H1 (cell line): ENCODE measurements around the gene GIT1. TPM values are rescaled to one million over a fixed set of nuclear protein-coding genes. Genes with fewer than 3 reads are reported as not detected.

ENCODE experiments used
- CTCF ChIA-PET: fragments of 300-600 bp; sonication (Branson Sonifier 250); formaldehyde crosslinking; loops from one replicate; lab custom pipeline; 2021; ENCODE audit not compliant: partially characterized antibody; lab: Charles Lee
- POLR2A ChIA-PET: fragments of 300-600 bp; sonication (Branson Sonifier 250); formaldehyde crosslinking; loops from one replicate; lab custom pipeline; 2021; ENCODE audit warnings: inconsistent platforms; ENCODE audit not compliant: partially characterized antibody; lab: Charles Lee
- DNase-seq, 2 experiments: peaks; one replicate each; pipeline versions ENCODE4 v3.0.0 to v3.0.0-alpha.2; 2010 to 2022; ENCODE audit warnings: low spot score in 2 of 2, low read depth in 1 of 2, mixed read lengths in 1 of 2
- FAIRE-seq: peaks from 2 replicates; lab custom pipeline; 2011; peaks lifted over from hg19 to GRCh38; lab: Jason Lieb, UNC
- H2AFZ ChIP-seq: 2 replicates; pipeline ENCODE4 v1.8.1; 2012; ENCODE audit warnings: low read length, inconsistent platforms
- H2AK5ac ChIP-seq: 2 replicates; pipeline ENCODE4 v1.6.1; 2013; ENCODE audit warnings: low read depth, low read length
- H2BK120ac ChIP-seq: replicated peaks from 2 replicates; pipeline ENCODE3; 2013; ENCODE audit warnings: low read depth, low read length, inconsistent platforms
- H2BK12ac ChIP-seq: 2 replicates; pipeline ENCODE4 v1.6.1; 2013; ENCODE audit warnings: low read depth, low read length
- H2BK15ac ChIP-seq: 2 replicates; pipeline ENCODE4 v1.6.1; 2013; ENCODE audit warnings: low read length
- H2BK20ac ChIP-seq: 2 replicates; pipeline ENCODE4 v1.6.1; 2013; ENCODE audit warnings: low read length
- H2BK5ac ChIP-seq: 2 replicates; pipeline ENCODE4 v1.6.1; 2013; ENCODE audit warnings: low read depth, low read length
- H3K14ac ChIP-seq: 2 replicates; pipeline ENCODE4 v1.6.1; 2013; ENCODE audit warnings: inconsistent platforms; ENCODE audit not compliant: insufficient read length
- H3K18ac ChIP-seq: 2 replicates; pipeline ENCODE4 v1.6.1; 2013; ENCODE audit warnings: low read length; ENCODE audit errors: extremely low read depth
- H3K23ac ChIP-seq: 2 replicates; pipeline ENCODE4 v1.6.1; 2013; ENCODE audit warnings: inconsistent platforms; ENCODE audit not compliant: insufficient read length
- H3K23me2 ChIP-seq: 2 replicates; pipeline ENCODE4 v1.6.1; 2013; ENCODE audit warnings: low read depth, low read length
- H3K27ac ChIP-seq: 2 replicates; pipeline ENCODE4 v1.6.1; 2011; ENCODE audit warnings: low read depth, low read length, inconsistent platforms
- H3K27me3 ChIP-seq, 4 experiments: replicated peaks in 1 of 4; 1 replicate in 1 of 4; 2 replicates in 3 of 4; pipeline versions ENCODE4 v1.6.1 to v1.8.1; 2011 to 2013; ENCODE audit warnings: low read length in 3 of 4, mild to moderate bottlenecking in 3 of 4, inconsistent platforms in 2 of 4, mixed read lengths in 2 of 4, moderate library complexity in 1 of 4; ENCODE audit not compliant: control insufficient read depth in 3 of 4, insufficient read depth in 3 of 4; ENCODE audit errors: extremely low read depth in 1 of 4
- H3K36me3 ChIP-seq, 4 experiments: 2 replicates each; pipeline versions ENCODE4 v1.6.1 to v1.8.1; 2011 to 2013; ENCODE audit warnings: mild to moderate bottlenecking in 4 of 4, low read length in 3 of 4, moderate library complexity in 2 of 4, control low read depth in 1 of 4, inconsistent platforms in 1 of 4; ENCODE audit not compliant: insufficient read depth in 4 of 4, control insufficient read depth in 2 of 4
- H3K4ac ChIP-seq: replicated peaks from 2 replicates; pipeline ENCODE3; 2013; ENCODE audit warnings: low read length, low read depth, mixed read lengths, inconsistent platforms; ENCODE audit not compliant: insufficient read length
- H3K4me1 ChIP-seq, 4 experiments: replicated peaks in 1 of 4; 1 replicate in 1 of 4; 2 replicates in 3 of 4; pipeline versions ENCODE4 v1.6.1 to v1.8.1; 2011 to 2013; ENCODE audit warnings: low read length in 3 of 4, inconsistent platforms in 2 of 4, mixed read lengths in 1 of 4; ENCODE audit not compliant: insufficient read depth in 4 of 4, control insufficient read depth in 3 of 4
- H3K4me2 ChIP-seq, 2 experiments: 2 replicates each; pipeline versions ENCODE4 v1.6.1 to v1.8.1; 2011 to 2013; ENCODE audit warnings: low read depth in 2 of 2, low read length in 2 of 2, control low read depth in 1 of 2, inconsistent platforms in 1 of 2, mild to moderate bottlenecking in 1 of 2; ENCODE audit not compliant: insufficient read depth in 1 of 2
- H3K4me3 ChIP-seq, 4 experiments: fragments of 200-600, 300-600 bp in 1 of 4; sonication (generic), shearing (Covaris generic), sonication (Bioruptor Twin) in 1 of 4; 2 replicates each; pipeline versions ENCODE4 v1.5.1 to v1.8.1; 2011 to 2016; ENCODE audit warnings: low read length in 4 of 4, low read depth in 3 of 4, control low read depth in 2 of 4, inconsistent platforms in 2 of 4, mild to moderate bottlenecking in 2 of 4, mixed read lengths in 1 of 4, moderate library complexity in 1 of 4; ENCODE audit not compliant: insufficient read depth in 2 of 4; ENCODE audit errors: extremely low read depth in 1 of 4
- H3K56ac ChIP-seq: replicated peaks from 2 replicates; pipeline ENCODE3; 2013; ENCODE audit warnings: low read depth, mild to moderate bottlenecking, mixed read lengths, low read length, inconsistent platforms; ENCODE audit not compliant: insufficient read length
- H3K79me1 ChIP-seq: 2 replicates; pipeline ENCODE4 v1.6.1; 2013; ENCODE audit warnings: low read depth, low read length, control low read depth
- H3K79me2 ChIP-seq, 2 experiments: 2 replicates each; pipeline versions ENCODE4 v1.6.1 to v1.8.1; 2012 to 2013; ENCODE audit warnings: low read length in 2 of 2, mild to moderate bottlenecking in 2 of 2, inconsistent platforms in 1 of 2; ENCODE audit not compliant: insufficient read depth in 2 of 2, control insufficient read depth in 1 of 2
- H3K9ac ChIP-seq, 4 experiments: replicated peaks in 1 of 4; 1 replicate in 1 of 4; 2 replicates in 3 of 4; pipeline versions ENCODE4 v1.6.1 to v1.8.1; 2011 to 2013; ENCODE audit warnings: low read depth in 3 of 4, low read length in 3 of 4, control low read depth in 2 of 4, mild to moderate bottlenecking in 2 of 4, moderate library complexity in 2 of 4, inconsistent platforms in 1 of 4; ENCODE audit errors: extremely low read depth in 1 of 4
- H3K9me3 ChIP-seq, 2 experiments: 2 replicates each; pipeline versions ENCODE4 v1.6.1 to v1.8.1; 2012 to 2013; ENCODE audit warnings: mild to moderate bottlenecking in 2 of 2, moderate library complexity in 2 of 2, control low read depth in 1 of 2, inconsistent platforms in 1 of 2, low read depth in 1 of 2, low read length in 1 of 2, mixed read lengths in 1 of 2; ENCODE audit not compliant: insufficient read depth in 2 of 2
- H4K20me1 ChIP-seq, 2 experiments: replicated peaks in 1 of 2; 2 replicates each; pipeline versions ENCODE3 to v1.8.1; 2011 to 2013; ENCODE audit warnings: inconsistent platforms in 2 of 2, low read length in 2 of 2, mild to moderate bottlenecking in 1 of 2; ENCODE audit not compliant: insufficient read depth in 2 of 2, control insufficient read depth in 1 of 2
- H4K5ac ChIP-seq: 2 replicates; pipeline ENCODE4 v1.6.1; 2013; ENCODE audit warnings: low read length, low read depth, mixed read lengths, inconsistent platforms; ENCODE audit not compliant: insufficient read length
- H4K8ac ChIP-seq: 2 replicates; pipeline ENCODE4 v1.8.0; 2013; ENCODE audit warnings: mild to moderate bottlenecking, moderate library complexity, low read length, inconsistent platforms; ENCODE audit not compliant: insufficient read depth; ENCODE audit errors: extremely low read depth
- H4K91ac ChIP-seq: replicated peaks from 2 replicates; pipeline ENCODE3; 2013; ENCODE audit warnings: low read length, mixed read lengths, inconsistent platforms; ENCODE audit not compliant: insufficient read length
- CHD1 ChIP-seq: IDR thresholded peaks from 2 replicates; pipeline ENCODE4 v1.6.1; 2012; ENCODE audit warnings: low read depth, low read length, improper control_type of control experiment
- GTF2F1 ChIP-seq: IDR thresholded peaks from 2 replicates; pipeline ENCODE4 v1.6.1; 2012; ENCODE audit warnings: low read depth, low read length, improper control_type of control experiment, borderline replicate concordance
- HDAC6 ChIP-seq: IDR thresholded peaks from one replicate; pipeline ENCODE4 v1.7.1; 2012; ENCODE audit warnings: low read depth, mild to moderate bottlenecking, inconsistent platforms, low read length, moderate library complexity
- SP2 ChIP-seq: IDR thresholded peaks from 2 replicates; pipeline ENCODE4 v1.6.1; 2012; ENCODE audit warnings: mild to moderate bottlenecking, low read length, inconsistent platforms
- WGBS, 2 experiments: shearing (Covaris generic) in 1 of 2; methylation state at CpG; one replicate each; pipeline versions ENCODE4 v1.1.6 to v1.1.7; 2013 to 2015; ENCODE audit warnings: low lambda C conversion rate in 2 of 2, mixed read lengths in 2 of 2, inconsistent platforms in 1 of 2, low coverage in 1 of 2, missing lambda C conversion rate in 1 of 2; ENCODE audit not compliant: insufficient replicate concordance in 2 of 2, insufficient coverage in 1 of 2, insufficient read length in 1 of 2; ENCODE audit errors: extremely low coverage in 1 of 2, missing lambda C conversion rate in 1 of 2; 5-methylcytosine and 5-hydroxymethylcytosine counted together
- polyA plus RNA-seq, 7 experiments: library from polyadenylated mRNA; depleted of rRNA in 3 of 7; stranded (reverse) in 5 of 7; unstranded in 2 of 7; fragments of >200 nt in 5 of 7; fragments of 200-250 nt in 2 of 7; gene quantifications; 1 replicate in 5 of 7; 2 replicates in 1 of 7; 4 replicates in 1 of 7; pipeline versions ENCODE4 v1.2.1 to v1.2.3, GENCODE V29; 2011 to 2013; ENCODE audit warnings: missing spikeins in 2 of 7, mixed read lengths in 2 of 7
- total RNA-seq: library from RNA; stranded (reverse); fragmentation: NEBNext Ultra II Directional; extraction: Animal tissue kit (Norgen Biotek cat#: 25700); gene quantifications from 2 replicates; pipeline ENCODE4 v1.2.1, GENCODE V29; 2021

GIT1 gene
- total and polyA plus RNA-seq, 2 of the 8 experiments (the other 6 are each of a cell fraction or from before 2014, with no cell fraction given): 62.4 to 63.0 TPM

GRCh38 chr17:29615492-29616299, 26.2 kb upstream of the GIT1 start:
- POLR2A ChIA-PET: interaction anchor here (0.9 to 4.3 kb wide), 4 partner anchors 9 to 24 kb away, joined by 3 to 30 read pairs (median 4); partner anchors contain the start of gene ANKRD13B
- DNase-seq (peak in 1 of 2 experiments; percentile 92), FAIRE-seq (no peak)
- peak overlapping the region; percentile 90 to 96 for H3K4me2 ChIP-seq
- WGBS, 2 experiments: 5% methylated on average over 51 of the region's 74 CpGs; no CpG with 5 or more reads in 1 of the 2 experiments
- H3K18ac ChIP-seq: peak overlapping the region; percentile 60
- H3K79me2 ChIP-seq: no peaks in the 10 kb centered on the region
- H3K27ac ChIP-seq: no peak overlapping the region
- H4K20me1 ChIP-seq: peaks cover 3 to 5% of the 10 kb centered on the region in 2 experiments
- H2AFZ ChIP-seq: no peak overlapping the region
- H4K5ac ChIP-seq: no peak overlapping the region
- H3K23ac ChIP-seq: no peak overlapping the region
- peak overlapping the region; percentile 95; the same call in 1 of the 2 replicates for H2BK15ac ChIP-seq
- no peak overlapping the region for H2BK20ac ChIP-seq
- peaks cover 0 to 11% of the 10 kb centered on the region in 2 experiments; a peak in 1 of 4 replicates for H3K9me3 ChIP-seq
- H2BK12ac ChIP-seq: peak overlapping the region; percentile 50; the same call in 1 of the 2 replicates
- peak overlapping the region; percentile 35 for H4K91ac ChIP-seq
- H2AK5ac ChIP-seq: no peak overlapping the region
- CTCF ChIA-PET: interaction anchor here (0.7 to 13.1 kb wide), 12 partner anchors 10 to 477 kb away, joined by 3 to 193 read pairs (median 22); partner anchors contain the start of genes ABHD15, ANKRD13B and TP53I13
- H3K27me3 ChIP-seq: peaks cover 17 to 61% (median 47%) of the 10 kb centered on the region in 4 experiments
- H4K8ac ChIP-seq: peak overlapping the region; percentile 71; the same call in 1 of the 2 replicates
- peaks cover 14 to 49% (median 38%) of the 10 kb centered on the region in 4 experiments for H3K4me1 ChIP-seq
- H3K79me1 ChIP-seq: 0 out of 2 replicates have a peak, but pooled peaks cover 2% of the 10 kb centered on the region
- H2BK120ac ChIP-seq: no peak overlapping the region
- peaks cover 0 to 7% (median 0%) of the 10 kb centered on the region in 4 experiments; a peak in 1 of 8 replicates for H3K36me3 ChIP-seq
- peaks cover 13% of the 10 kb centered on the region for H3K23me2 ChIP-seq
- peak overlapping the region; percentile 36 to 60 (median 50) for H3K4me3 ChIP-seq
- no peak overlapping the region; the same call in 1 of the 2 replicates for H2BK5ac ChIP-seq
- H3K4ac ChIP-seq: no peak overlapping the region
- no peak overlapping the region for H3K56ac ChIP-seq
- no peak overlapping the region for H3K14ac ChIP-seq
- no peak overlapping the region for H3K9ac ChIP-seq
- TF ChIP-seq CHD1 (no peak), GTF2F1 (no peak), SP2 (no peak), HDAC6 (no peak)
